ENCODE measurements around the gene RPL21.
"Not testable (repeated sequence)": the region's sequence is repeated elsewhere in the genome, so short reads cannot be mapped to it uniquely, and the experiment has no call there.

Gene RPL21

DNA sequence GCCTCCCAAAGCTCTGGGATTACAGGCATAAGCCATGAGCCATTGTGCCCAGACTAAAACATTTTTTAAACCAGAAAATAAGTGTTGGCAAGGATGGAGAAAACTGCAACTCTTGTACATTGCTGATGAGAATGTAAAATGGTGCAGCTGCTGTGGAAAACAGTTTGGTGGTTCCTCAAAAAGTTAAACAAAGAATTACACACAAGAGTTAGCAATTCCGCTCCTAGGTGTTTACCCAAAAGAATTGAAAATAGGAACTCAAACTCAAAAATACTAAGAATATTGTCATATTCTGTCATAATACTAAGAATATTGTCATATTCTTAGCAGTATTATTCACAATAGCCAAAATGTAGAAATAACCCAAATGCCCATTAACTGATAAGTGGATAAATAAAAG, 40.1 kb upstream of the RPL21 start:
- Histone ChIP-seq H3K4me3 (ENCODE audit: low read depth in 1 of 2, low read length in 1 of 2) (no peak overlapping the region), H3K36me3 (no peaks in the 10 kb centered on the region), H3K27me3 (no peaks in the 10 kb centered on the region), H3K4me1 (ENCODE audit: control insufficient read depth in 1 of 2, insufficient read depth in 1 of 2, low read depth in 1 of 2, low read length in 1 of 2) (no peaks in the 10 kb centered on the region), H3K27ac (no peak overlapping the region), H3K9me3 (no peaks in the 10 kb centered on the region)
- TF ChIP-seq, protein P1, sequence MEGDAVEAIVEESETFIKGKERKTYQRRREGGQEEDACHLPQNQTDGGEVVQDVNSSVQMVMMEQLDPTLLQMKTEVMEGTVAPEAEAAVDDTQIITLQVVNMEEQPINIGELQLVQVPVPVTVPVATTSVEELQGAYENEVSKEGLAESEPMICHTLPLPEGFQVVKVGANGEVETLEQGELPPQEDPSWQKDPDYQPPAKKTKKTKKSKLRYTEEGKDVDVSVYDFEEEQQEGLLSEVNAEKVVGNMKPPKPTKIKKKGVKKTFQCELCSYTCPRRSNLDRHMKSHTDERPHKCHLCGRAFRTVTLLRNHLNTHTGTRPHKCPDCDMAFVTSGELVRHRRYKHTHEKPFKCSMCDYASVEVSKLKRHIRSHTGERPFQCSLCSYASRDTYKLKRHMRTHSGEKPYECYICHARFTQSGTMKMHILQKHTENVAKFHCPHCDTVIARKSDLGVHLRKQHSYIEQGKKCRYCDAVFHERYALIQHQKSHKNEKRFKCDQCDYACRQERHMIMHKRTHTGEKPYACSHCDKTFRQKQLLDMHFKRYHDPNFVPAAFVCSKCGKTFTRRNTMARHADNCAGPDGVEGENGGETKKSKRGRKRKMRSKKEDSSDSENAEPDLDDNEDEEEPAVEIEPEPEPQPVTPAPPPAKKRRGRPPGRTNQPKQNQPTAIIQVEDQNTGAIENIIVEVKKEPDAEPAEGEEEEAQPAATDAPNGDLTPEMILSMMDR (IDR thresholded peaks at IDR 0.05) = no peak

DNA sequence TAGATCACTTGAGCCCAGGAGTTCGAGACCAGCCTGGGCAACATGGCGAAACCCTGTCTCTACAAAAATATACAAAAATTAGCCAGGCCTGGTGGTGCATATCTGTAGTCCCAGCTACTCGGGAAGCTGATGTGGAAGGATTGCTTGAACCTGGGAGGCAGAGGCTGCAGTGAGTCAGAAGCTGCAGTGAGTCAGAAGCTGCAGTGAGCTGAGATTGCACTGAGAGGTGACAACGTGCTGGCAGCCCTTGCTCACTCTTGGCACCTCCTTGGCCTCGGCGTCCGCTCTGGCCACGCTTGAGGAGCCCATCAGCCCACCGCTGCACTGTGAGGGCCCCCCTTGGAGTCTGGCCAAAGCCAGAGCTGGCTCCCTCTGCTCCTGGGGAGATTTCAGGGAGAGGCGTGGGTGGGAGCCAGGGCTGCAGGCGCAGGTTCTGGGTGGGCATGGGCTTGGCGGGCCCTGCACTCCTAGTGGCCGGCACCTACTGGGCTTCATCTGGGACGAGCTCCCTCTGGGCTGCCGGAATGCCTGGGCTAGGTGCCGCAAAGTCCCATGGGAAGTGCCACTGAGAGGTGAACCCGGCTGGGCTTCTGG, 39.5 kb upstream of the RPL21 start:
- TF ChIP-seq, protein P1 (IDR thresholded peaks at IDR 0.05) = no peak
- Histone ChIP-seq H3K27ac (no peak overlapping the region), H3K4me3 (ENCODE audit: low read depth in 1 of 2, low read length in 1 of 2) (no peak overlapping the region), H3K4me1 (ENCODE audit: control insufficient read depth in 1 of 2, insufficient read depth in 1 of 2, low read depth in 1 of 2, low read length in 1 of 2) (no peaks in the 10 kb centered on the region), H3K27me3 (no peaks in the 10 kb centered on the region), H3K36me3 (no peaks in the 10 kb centered on the region), H3K9me3 (no peaks in the 10 kb centered on the region)

DNA sequence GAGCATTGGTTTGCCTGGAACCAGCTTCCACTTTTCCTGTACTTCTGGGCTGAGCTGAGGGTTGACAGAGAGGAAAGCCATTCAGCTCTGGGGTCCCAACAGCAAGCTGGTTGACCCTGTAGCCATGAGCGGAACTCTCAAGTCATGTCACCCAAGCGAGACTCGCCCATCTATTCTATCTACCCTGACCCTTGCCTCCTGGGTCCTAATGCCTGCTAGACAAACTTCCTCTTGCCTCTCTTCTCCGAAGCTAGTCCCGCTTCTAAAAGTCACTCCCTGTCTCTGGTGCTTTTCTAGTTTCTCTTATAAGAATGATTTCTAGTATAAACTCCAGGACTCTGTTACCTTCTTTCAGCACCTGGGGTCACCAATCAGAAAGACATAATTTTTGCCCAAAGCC, 38.0 kb upstream of the RPL21 start:
- not testable (repeated sequence) for H3K36me3 ChIP-seq; H3K4me3 ChIP-seq (ENCODE audit: low read depth in 1 of 2, low read length in 1 of 2); H3K27ac ChIP-seq; H3K27me3 ChIP-seq; H3K9me3 ChIP-seq; H3K4me1 ChIP-seq (ENCODE audit: control insufficient read depth in 1 of 2, insufficient read depth in 1 of 2, low read depth in 1 of 2, low read length in 1 of 2)

DNA sequence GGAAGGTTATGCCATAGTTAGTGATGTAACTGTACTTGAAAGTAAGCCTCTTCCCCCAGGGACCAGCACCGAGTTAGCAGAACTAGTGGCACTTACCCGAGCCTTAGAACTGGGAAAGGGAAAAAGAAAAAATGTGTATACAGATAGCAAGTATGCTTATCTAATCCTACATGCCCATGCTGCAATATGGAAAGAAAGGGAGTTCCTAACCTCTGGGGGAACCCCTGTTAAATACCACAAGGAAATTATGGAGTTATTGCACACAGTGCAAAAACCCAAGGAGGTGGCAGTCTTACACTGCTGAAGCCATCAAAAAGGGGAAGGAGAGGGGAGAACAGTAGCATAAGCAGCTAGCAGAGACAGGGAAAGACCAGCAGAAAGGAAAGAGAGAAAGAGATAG, 33.6 kb upstream of the RPL21 start:
- not testable (repeated sequence) for H3K27me3 ChIP-seq; H3K4me3 ChIP-seq (ENCODE audit: low read depth in 1 of 2, low read length in 1 of 2); H3K36me3 ChIP-seq; H3K9me3 ChIP-seq; H3K27ac ChIP-seq
- H3K4me1 ChIP-seq (ENCODE audit: control insufficient read depth in 1 of 2, insufficient read depth in 1 of 2, low read depth in 1 of 2, low read length in 1 of 2) = peaks cover 2 to 11% of the 10 kb centered on the region in 2 experiments

DNA sequence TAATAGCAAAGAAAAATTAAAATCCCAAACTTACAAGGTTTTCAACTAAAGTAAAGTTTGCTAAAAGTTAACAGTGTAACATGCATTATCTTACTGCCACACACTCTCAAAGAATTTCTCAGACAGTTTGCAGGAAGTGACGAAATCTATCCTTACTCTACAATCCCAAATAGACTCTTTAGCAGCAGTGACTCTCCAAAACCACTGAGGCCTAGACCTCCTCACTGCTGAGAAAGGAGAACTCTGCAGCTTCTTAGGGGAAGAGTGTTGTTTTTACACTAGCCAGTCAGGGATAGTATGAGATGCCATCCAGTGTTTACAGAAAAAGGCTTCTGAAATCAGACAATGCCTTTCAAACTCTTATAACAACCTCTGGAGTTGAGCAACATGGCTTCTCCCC, 32.5 kb upstream of the RPL21 start:
- H3K36me3 ChIP-seq; H3K4me3 ChIP-seq (ENCODE audit: low read depth in 1 of 2, low read length in 1 of 2); H3K27ac ChIP-seq; H3K27me3 ChIP-seq; H3K9me3 ChIP-seq: not testable (repeated sequence)
- peaks cover 2 to 11% of the 10 kb centered on the region in 2 experiments for H3K4me1 ChIP-seq (ENCODE audit: control insufficient read depth in 1 of 2, insufficient read depth in 1 of 2, low read depth in 1 of 2, low read length in 1 of 2)

DNA sequence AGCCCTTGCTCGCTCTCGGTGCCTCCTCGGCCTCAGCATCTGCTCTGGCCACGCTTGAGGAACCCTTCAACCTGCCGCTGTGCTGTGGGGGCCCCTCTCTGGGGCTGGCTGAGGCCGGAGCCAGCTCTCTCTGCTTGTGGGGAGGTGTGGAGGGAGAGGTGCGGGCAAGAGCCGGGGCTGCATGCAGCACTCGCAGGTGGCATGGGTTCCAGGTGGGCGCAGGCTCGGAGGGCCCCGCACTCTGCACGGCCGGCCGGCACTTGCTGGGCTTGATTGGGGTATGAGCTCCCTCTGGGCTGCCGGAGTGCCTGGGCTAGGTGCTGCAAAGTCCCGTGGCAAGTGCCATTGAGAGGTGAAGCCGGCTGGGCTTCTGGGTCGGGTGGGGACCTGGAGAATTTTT, 31.7 kb upstream of the RPL21 start:
- H3K27ac ChIP-seq = no peak overlapping the region
- no peaks in the 10 kb centered on the region for H3K9me3 ChIP-seq
- H3K4me3 ChIP-seq (ENCODE audit: low read depth in 1 of 2, low read length in 1 of 2) = no peak overlapping the region
- H3K36me3 ChIP-seq = no peaks in the 10 kb centered on the region
- TF ChIP-seq, protein P1 (IDR thresholded peaks at IDR 0.05) = no peak
- H3K27me3 ChIP-seq = no peaks in the 10 kb centered on the region
- peaks cover 2 to 11% of the 10 kb centered on the region in 2 experiments for H3K4me1 ChIP-seq (ENCODE audit: control insufficient read depth in 1 of 2, insufficient read depth in 1 of 2, low read depth in 1 of 2, low read length in 1 of 2)

DNA sequence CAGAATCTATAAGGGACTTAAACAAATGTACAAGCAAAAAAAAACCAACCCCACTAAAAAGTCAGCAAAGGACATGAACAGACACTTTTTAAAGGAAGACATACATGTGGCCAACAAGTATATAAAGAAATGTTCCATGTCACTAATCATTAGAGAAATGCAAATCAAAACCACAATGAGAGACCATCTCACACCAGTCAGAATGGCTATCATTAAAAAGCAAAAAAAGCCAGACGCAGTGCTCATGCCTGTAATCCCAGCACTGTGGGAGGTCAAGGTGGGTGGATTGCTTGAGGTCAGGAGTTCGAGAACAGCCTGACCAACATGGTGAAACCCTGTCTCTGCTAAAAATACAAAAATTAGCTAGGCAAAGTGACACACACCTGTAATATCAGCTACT, 29.3 kb upstream of the RPL21 start:
- peaks cover 2 to 11% of the 10 kb centered on the region in 2 experiments for H3K4me1 ChIP-seq (ENCODE audit: control insufficient read depth in 1 of 2, insufficient read depth in 1 of 2, low read depth in 1 of 2, low read length in 1 of 2)
- H3K4me3 ChIP-seq (ENCODE audit: low read depth in 1 of 2, low read length in 1 of 2); H3K9me3 ChIP-seq; H3K36me3 ChIP-seq; H3K27me3 ChIP-seq; H3K27ac ChIP-seq: not testable (repeated sequence)

DNA sequence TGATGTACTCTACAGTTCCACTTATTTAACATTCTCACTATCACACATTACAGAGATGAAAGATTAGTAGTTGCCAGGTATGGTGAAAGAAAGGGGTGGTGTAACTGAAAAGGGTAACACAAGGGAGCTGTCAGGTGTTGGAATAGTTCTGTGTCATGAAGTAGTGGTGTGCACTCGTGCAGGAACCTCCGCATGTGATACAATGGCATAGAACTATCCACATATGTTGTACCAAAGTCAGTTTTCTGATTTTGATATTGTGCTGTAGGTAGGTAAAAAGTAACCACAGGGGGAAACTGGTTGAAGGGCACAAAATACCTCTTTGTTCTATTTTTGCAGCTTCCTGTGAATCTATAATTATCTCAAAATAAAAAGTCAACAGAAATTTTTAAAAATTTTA, 24.4 kb upstream of the RPL21 start:
- TF ChIP-seq, protein P1 (IDR thresholded peaks at IDR 0.05) = no peak
- Histone ChIP-seq H3K4me1 (ENCODE audit: control insufficient read depth in 1 of 2, insufficient read depth in 1 of 2, low read depth in 1 of 2, low read length in 1 of 2) (no peaks in the 10 kb centered on the region), H3K27me3 (peaks cover 6% of the 10 kb centered on the region), H3K4me3 (ENCODE audit: low read depth in 1 of 2, low read length in 1 of 2) (no peak overlapping the region), H3K9me3 (no peaks in the 10 kb centered on the region), H3K36me3 (no peaks in the 10 kb centered on the region), H3K27ac (no peak overlapping the region)

Data from neutrophil (primary cell).